PC-3 (cell line): ENCODE measurements around the gene ACAD11. TPM values are rescaled to one million over a fixed set of nuclear protein-coding genes. Genes with fewer than 3 reads are reported as not detected.

Source experiments
- ATAC-seq: fragments of 200-7000 bp; cut with Tn5 transposase; 2 replicates; pipeline ENCODE4 v1.9.1; 2020; ENCODE audit warnings: mild to moderate bottlenecking, moderate library complexity
- BruUV-seq: library from RNA; stranded (reverse); fragments of 400-500 nt; replicated peaks from 2 replicates; lab custom pipeline; 2021; lab: Mats Ljungman, UMichigan
- CTCF ChIA-PET: fragments of 300-600 bp; sonication (Branson Sonifier 250); formaldehyde crosslinking; loops from one replicate; lab custom pipeline; 2022; ENCODE audit warnings: antibody characterized with exemption; lab: Charles Lee
- POLR2A ChIA-PET: fragments of 300-600 bp; sonication (Branson Sonifier 250); formaldehyde crosslinking; loops from one replicate; lab custom pipeline; 2022; ENCODE audit warnings: antibody characterized with exemption; ENCODE audit not compliant: unreplicated experiment; lab: Charles Lee
- DNase-seq: peaks from one replicate; pipeline ENCODE4 v3.0.0-alpha.2; 2015
- H2AFZ ChIP-seq: fragments of 300-600 bp; sonication (generic); 2 replicates; pipeline ENCODE4 v1.6.0; 2016; ENCODE audit warnings: antibody characterized with exemption, low read length
- H3F3A ChIP-seq: fragments of 300-600 bp; sonication (generic); one replicate; pipeline ENCODE4 v1.6.0; 2017; ENCODE audit warnings: antibody characterized with exemption, low read length, control low read depth, mild to moderate bottlenecking; ENCODE audit not compliant: unreplicated experiment
- H3K27ac ChIP-seq: fragments of 300-600 bp; sonication (generic); 2 replicates; pipeline ENCODE4 v1.5.1; 2016; ENCODE audit warnings: mild to moderate bottlenecking, low read length
- H3K27me3 ChIP-seq: fragments of 300-600 bp; sonication (generic); 2 replicates; pipeline ENCODE4 v1.6.1; 2016; ENCODE audit warnings: low read length, mixed read lengths
- H3K36me3 ChIP-seq: fragments of 300-600 bp; sonication (generic); 2 replicates; pipeline ENCODE4 v1.6.1; 2016; ENCODE audit warnings: low read depth, mixed run types, low read length, mixed read lengths
- H3K4me1 ChIP-seq: fragments of 300-600 bp; sonication (generic); 2 replicates; pipeline ENCODE4 v1.5.1; 2016; ENCODE audit warnings: low read length; ENCODE audit not compliant: insufficient read depth
- H3K4me2 ChIP-seq: fragments of 300-600 bp; sonication (generic); 2 replicates; pipeline ENCODE4 v1.6.0; 2016; ENCODE audit warnings: low read length
- H3K4me3 ChIP-seq: fragments of 300-600 bp; sonication (generic); 2 replicates; pipeline ENCODE4 v1.5.1; 2016; ENCODE audit warnings: mild to moderate bottlenecking, low read length, mixed read lengths
- H3K79me2 ChIP-seq: fragments of 300-600 bp; sonication (generic); 2 replicates; pipeline ENCODE4 v1.6.1; 2017; ENCODE audit warnings: low read length, mixed read lengths
- H3K9ac ChIP-seq: fragments of 300-600 bp; sonication (generic); 2 replicates; pipeline ENCODE4 v1.6.0; 2016; ENCODE audit warnings: mild to moderate bottlenecking, low read length
- H3K9me2 ChIP-seq: fragments of 300-600 bp; sonication (generic); replicated peaks from 2 replicates; pipeline ENCODE4 v1.6.1; 2016; ENCODE audit warnings: mixed run types, low read length, mixed read lengths
- H3K9me3 ChIP-seq: fragments of 300-600 bp; sonication (generic); 2 replicates; pipeline ENCODE4 v1.6.1; 2016; ENCODE audit warnings: low read length, mixed read lengths
- H4K20me1 ChIP-seq: fragments of 300-600 bp; sonication (generic); 2 replicates; pipeline ENCODE4 v1.6.1; 2016; ENCODE audit warnings: low read length, mixed read lengths
- EZH2 ChIP-seq: fragments of 300-600 bp; sonication (generic); IDR thresholded peaks from one replicate; pipeline ENCODE4 v1.6.1; 2017; ENCODE audit warnings: antibody characterized with exemption, mild to moderate bottlenecking, low read length; ENCODE audit not compliant: unreplicated experiment
- EZH2phosphoT487 ChIP-seq: fragments of 300-600 bp; sonication (generic); IDR thresholded peaks from 2 replicates; pipeline ENCODE4 v1.6.1; 2018; ENCODE audit warnings: mild to moderate bottlenecking, antibody characterized with exemption, low read length, borderline replicate concordance
- intact Hi-C: fragments of 100-400 bp; cut with micrococcal nuclease; formaldehyde crosslinking; loops from 2 replicates; pipeline ENCODE4 v1.9.0; 2023
- total RNA-seq: library from RNA; depleted of rRNA; stranded (reverse); fragments of >200 nt; gene quantifications from 2 replicates; pipeline ENCODE4 v1.2.3, GENCODE V29; 2014
- TF ChIP-seq, protein P1 (sequence below): fragments of 300-600 bp; sonication (generic); conservative IDR thresholded peaks from 2 replicates; pipeline ENCODE4 v1.5.1; 2017; ENCODE audit warnings: antibody characterized with exemption, low read depth, mild to moderate bottlenecking, low read length

Gene ACAD11
- total RNA-seq, 1 experiment from 2014 or later, result 4.7 TPM

DNA sequence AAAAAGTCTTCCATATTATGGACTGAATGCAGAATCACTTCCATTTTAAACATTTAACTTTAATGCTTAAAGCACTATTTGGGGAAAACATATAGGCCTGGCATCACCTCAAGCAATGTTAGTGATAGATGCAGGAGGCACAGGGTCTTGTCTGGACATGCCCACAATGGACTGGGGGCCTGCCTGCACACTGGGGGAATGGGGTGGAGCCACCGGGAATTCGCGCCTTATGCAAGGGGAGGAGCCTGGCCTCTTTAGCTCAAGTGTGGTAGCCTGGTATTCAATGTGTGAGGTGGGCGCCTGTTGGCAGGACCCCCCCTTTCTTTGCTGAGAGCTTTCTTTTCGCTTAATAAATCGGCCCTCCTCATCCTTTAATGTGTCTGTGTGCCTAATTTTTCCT lies 32.7 kb downstream of the ACAD11 start:
- no peak for ATAC-seq

DNA sequence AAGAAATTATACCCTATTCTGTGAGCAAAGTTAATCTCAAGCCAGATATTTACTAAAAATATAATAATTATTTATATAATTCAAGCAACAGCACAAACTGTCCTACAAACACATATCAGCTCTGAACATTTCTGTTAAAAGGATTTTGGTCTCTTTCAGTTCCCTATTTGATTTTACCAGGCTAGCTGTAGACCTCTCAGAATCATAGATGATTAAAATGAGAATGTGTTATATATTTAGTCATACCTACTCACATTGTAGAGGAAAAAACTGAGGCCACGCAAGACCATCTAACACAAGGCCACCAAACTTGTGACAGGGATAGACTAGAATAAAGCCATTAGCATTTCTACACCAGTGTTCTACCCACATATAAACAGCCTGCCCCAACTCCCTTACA lies 34.0 kb downstream of the ACAD11 start:
- Histone ChIP-seq H3K4me1 (peaks cover 12% of the 10 kb centered on the region), H3K27ac (no peak overlapping the region), H3K4me2 (no peak overlapping the region), H3K9ac (no peak overlapping the region), H3K4me3 (no peak overlapping the region), H3K9me2 (no peaks in the 10 kb centered on the region), H3K27me3 (no peaks in the 10 kb centered on the region), H3K36me3 (no peaks in the 10 kb centered on the region), H3K9me3 (no peaks in the 10 kb centered on the region), H3F3A (no peaks in the 10 kb centered on the region), H3K79me2 (no peaks in the 10 kb centered on the region), H2AFZ (no peak overlapping the region), H4K20me1 (no peaks in the 10 kb centered on the region)
- ATAC-seq, result no peak
- DNase-seq, result no peak
- CTCF ChIA-PET, result no interaction called here
- intact Hi-C loops, result no loop called here
- TF ChIP-seq EZH2phosphoT487, result no peak
- TF ChIP-seq EZH2, result no peak
- TF ChIP-seq, protein P1, sequence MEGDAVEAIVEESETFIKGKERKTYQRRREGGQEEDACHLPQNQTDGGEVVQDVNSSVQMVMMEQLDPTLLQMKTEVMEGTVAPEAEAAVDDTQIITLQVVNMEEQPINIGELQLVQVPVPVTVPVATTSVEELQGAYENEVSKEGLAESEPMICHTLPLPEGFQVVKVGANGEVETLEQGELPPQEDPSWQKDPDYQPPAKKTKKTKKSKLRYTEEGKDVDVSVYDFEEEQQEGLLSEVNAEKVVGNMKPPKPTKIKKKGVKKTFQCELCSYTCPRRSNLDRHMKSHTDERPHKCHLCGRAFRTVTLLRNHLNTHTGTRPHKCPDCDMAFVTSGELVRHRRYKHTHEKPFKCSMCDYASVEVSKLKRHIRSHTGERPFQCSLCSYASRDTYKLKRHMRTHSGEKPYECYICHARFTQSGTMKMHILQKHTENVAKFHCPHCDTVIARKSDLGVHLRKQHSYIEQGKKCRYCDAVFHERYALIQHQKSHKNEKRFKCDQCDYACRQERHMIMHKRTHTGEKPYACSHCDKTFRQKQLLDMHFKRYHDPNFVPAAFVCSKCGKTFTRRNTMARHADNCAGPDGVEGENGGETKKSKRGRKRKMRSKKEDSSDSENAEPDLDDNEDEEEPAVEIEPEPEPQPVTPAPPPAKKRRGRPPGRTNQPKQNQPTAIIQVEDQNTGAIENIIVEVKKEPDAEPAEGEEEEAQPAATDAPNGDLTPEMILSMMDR, result no peak
- no TSS peak for BruUV-seq
- POLR2A ChIA-PET, result no interaction called here

More for the DNA sequence above, 32.7 kb downstream of the ACAD11 start:
- intact Hi-C loops, result no loop called here
- Histone ChIP-seq H3K27me3 (no peaks in the 10 kb centered on the region), H3K9me3 (no peaks in the 10 kb centered on the region), H3K9me2 (no peaks in the 10 kb centered on the region), H3K36me3 (no peaks in the 10 kb centered on the region), H2AFZ (no peak overlapping the region), H3K79me2 (no peaks in the 10 kb centered on the region), H3K4me1 (peaks cover 12% of the 10 kb centered on the region), H3F3A (no peaks in the 10 kb centered on the region), H3K27ac (no peak overlapping the region), H3K9ac (no peak overlapping the region), H4K20me1 (no peaks in the 10 kb centered on the region), H3K4me3 (no peak overlapping the region), H3K4me2 (no peak overlapping the region)
- DNase-seq, result no peak
- no TSS peak for BruUV-seq
- POLR2A ChIA-PET, result no interaction called here
- TF ChIP-seq EZH2, result no peak
- TF ChIP-seq, protein P1, result no peak
- CTCF ChIA-PET, result no interaction called here

DNA sequence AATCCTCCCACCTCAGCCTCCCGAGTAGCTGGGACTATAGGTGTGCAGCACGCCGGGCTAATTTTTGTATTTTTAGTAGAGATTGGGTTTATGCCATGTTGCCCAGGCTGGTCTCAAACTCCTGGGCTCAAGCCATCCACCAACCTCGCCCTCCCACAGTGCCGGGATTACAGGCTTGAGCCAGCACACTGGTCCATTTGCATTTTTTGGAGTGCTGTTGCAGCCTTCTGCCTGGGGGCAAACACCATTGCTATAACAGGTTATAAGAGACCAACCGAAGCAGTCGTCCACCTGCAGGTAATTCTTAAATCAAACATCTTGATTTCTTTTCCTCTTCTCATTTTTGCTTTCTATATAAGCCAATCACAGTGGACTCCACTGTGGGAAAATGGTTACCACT lies 34.8 kb downstream of the ACAD11 start:
- H3K79me2 ChIP-seq, result no peaks in the 10 kb centered on the region
- no peaks in the 10 kb centered on the region for H3K9me3 ChIP-seq
- intact Hi-C loops, result no loop called here
- POLR2A ChIA-PET, result no interaction called here
- H3K4me1 ChIP-seq, result peaks cover 5% of the 10 kb centered on the region
- H2AFZ ChIP-seq, result no peak overlapping the region
- no peak overlapping the region for H3K9ac ChIP-seq
- no peak overlapping the region for H3K4me3 ChIP-seq
- no peak overlapping the region for H3K27ac ChIP-seq
- DNase-seq (no peak), ATAC-seq (no peak)
- H3K4me2 ChIP-seq, result no peak overlapping the region
- H4K20me1 ChIP-seq, result no peaks in the 10 kb centered on the region
- no peak for TF ChIP-seq EZH2
- TF ChIP-seq, protein P1, result no peak
- TF ChIP-seq EZH2phosphoT487, result no peak
- H3F3A ChIP-seq, result no peaks in the 10 kb centered on the region
- H3K9me2 ChIP-seq, result no peaks in the 10 kb centered on the region
- CTCF ChIA-PET, result no interaction called here
- BruUV-seq, result no TSS peak
- H3K36me3 ChIP-seq, result no peaks in the 10 kb centered on the region
- no peaks in the 10 kb centered on the region for H3K27me3 ChIP-seq
